ENCODE measurements around the gene FAM81A.
"Not testable (repeated sequence)": the region's sequence is repeated elsewhere in the genome, so short reads cannot be mapped to it uniquely, and the experiment has no call there.

Gene FAM81A

DNA sequence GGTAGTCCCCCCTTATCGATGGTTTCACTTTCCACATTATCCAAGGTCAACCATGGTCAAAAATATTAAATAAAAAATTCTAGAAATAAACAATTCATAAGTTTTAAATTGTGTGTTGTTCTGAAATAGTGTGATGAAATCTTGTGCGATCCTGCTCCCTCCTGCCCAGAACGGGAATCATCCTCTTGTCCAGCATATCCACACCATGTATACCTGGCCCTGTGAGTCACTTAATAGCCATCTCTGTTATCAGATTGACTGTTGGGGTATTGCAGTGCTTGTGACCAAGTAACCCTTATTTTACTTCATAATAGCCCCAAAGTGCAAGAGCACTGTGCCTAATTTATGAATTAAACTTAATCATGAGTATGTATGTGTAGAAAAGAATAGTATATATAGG, 19.1 kb downstream of the FAM81A start:
- Histone ChIP-seq H3K27me3 (ENCODE audit: insufficient read depth, low read length) (no peaks in the 10 kb centered on the region), H3K4me1 (ENCODE audit: control insufficient read depth in 1 of 2, insufficient read depth in 2 of 2, low read length in 2 of 2) (peaks cover 5% of the 10 kb centered on the region in 2 experiments), H2AK5ac (ENCODE audit: low read length) (no peak overlapping the region), H4K12ac (ENCODE audit: low read depth, low read length) (no peak overlapping the region), H3K14ac (ENCODE audit: low read length) (no peak overlapping the region), H3K4me2 (ENCODE audit: low read length) (no peak overlapping the region), H3K4me3 (ENCODE audit: low read depth, low read length) (no peak overlapping the region), H3K4ac (ENCODE audit: low read depth, low read length) (no peak overlapping the region), H2AFZ (ENCODE audit: insufficient read depth, low read length, poor library complexity) (no peak overlapping the region), H3K23ac (ENCODE audit: low read length) (no peak overlapping the region), H3K79me2 (ENCODE audit: control insufficient read depth, insufficient read depth, low read length, poor library complexity) (no peaks in the 10 kb centered on the region), H3K27ac (ENCODE audit: low read depth, low read length) (no peak overlapping the region), H4K91ac (ENCODE audit: low read depth, low read length) (no peak overlapping the region), H3K9me3 (ENCODE audit: insufficient read depth, low read depth, low read length) (no peaks in the 10 kb centered on the region), H2BK5ac (ENCODE audit: low read depth, low read length, poor library complexity) (no peak overlapping the region), H2BK12ac (ENCODE audit: low read length) (no peak overlapping the region), H3K36me3 (ENCODE audit: control insufficient read depth in 1 of 2, insufficient read depth in 2 of 2, low read length in 2 of 2) (no peaks in the 10 kb centered on the region), H2BK120ac (ENCODE audit: insufficient read depth, low read length, poor library complexity) (no peak overlapping the region), H3K9ac (ENCODE audit: low read length) (no peak overlapping the region), H3K79me1 (ENCODE audit: low read length) (peaks cover 5% of the 10 kb centered on the region), H4K8ac (ENCODE audit: low read depth, low read length) (no peak overlapping the region), H3K18ac (ENCODE audit: low read length) (no peak overlapping the region)
- WGBS (ENCODE audit: extremely low coverage, insufficient coverage, insufficient read length) = no CpG with 5 or more reads among the region's 3 CpGs
- DNase-seq = peak; percentile 6 to 39

DNA sequence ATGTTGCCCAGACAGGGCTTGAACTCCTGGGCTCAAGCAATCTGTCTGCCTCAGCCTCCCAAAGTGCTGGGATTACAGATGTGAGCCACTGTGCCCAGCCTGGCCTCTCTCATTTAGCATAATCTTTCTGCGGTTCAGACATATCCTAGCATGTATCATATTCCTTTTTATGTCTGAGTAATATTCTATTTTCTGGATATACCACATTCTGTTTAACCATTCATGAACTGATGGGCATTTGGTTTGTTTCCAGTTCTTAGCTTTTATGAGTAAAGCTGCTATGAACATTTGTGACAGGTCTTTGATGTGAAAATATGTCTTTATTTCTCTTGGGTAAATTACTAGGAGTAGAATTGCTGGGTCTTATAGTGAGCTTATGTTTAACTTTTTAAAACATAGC, 23.5 kb downstream of the FAM81A start:
- H2BK5ac ChIP-seq (ENCODE audit: low read depth, low read length, poor library complexity) = no peak overlapping the region
- peaks cover 2% of the 10 kb centered on the region in 2 experiments for H3K4me1 ChIP-seq (ENCODE audit: control insufficient read depth in 1 of 2, insufficient read depth in 2 of 2, low read length in 2 of 2)
- H3K4me2 ChIP-seq (ENCODE audit: low read length) = no peak overlapping the region
- H3K23ac ChIP-seq (ENCODE audit: low read length) = no peak overlapping the region
- no peak overlapping the region for H3K9ac ChIP-seq (ENCODE audit: low read length)
- H3K9me3 ChIP-seq (ENCODE audit: insufficient read depth, low read depth, low read length) = no peaks in the 10 kb centered on the region
- H3K18ac ChIP-seq (ENCODE audit: low read length) = no peak overlapping the region
- H3K79me2 ChIP-seq (ENCODE audit: control insufficient read depth, insufficient read depth, low read length, poor library complexity) = no peaks in the 10 kb centered on the region
- no peak overlapping the region for H2BK12ac ChIP-seq (ENCODE audit: low read length)
- H2AFZ ChIP-seq (ENCODE audit: insufficient read depth, low read length, poor library complexity) = no peak overlapping the region
- H2BK120ac ChIP-seq (ENCODE audit: insufficient read depth, low read length, poor library complexity) = no peak overlapping the region
- no peak for DNase-seq
- H3K36me3 ChIP-seq (ENCODE audit: control insufficient read depth in 1 of 2, insufficient read depth in 2 of 2, low read length in 2 of 2) = no peaks in the 10 kb centered on the region
- H3K27ac ChIP-seq (ENCODE audit: low read depth, low read length) = no peak overlapping the region
- H4K12ac ChIP-seq (ENCODE audit: low read depth, low read length) = no peak overlapping the region
- no peaks in the 10 kb centered on the region for H3K27me3 ChIP-seq (ENCODE audit: insufficient read depth, low read length)
- no peak overlapping the region for H3K4me3 ChIP-seq (ENCODE audit: low read depth, low read length)
- no peak overlapping the region for H4K8ac ChIP-seq (ENCODE audit: low read depth, low read length)
- H3K14ac ChIP-seq (ENCODE audit: low read length) = no peak overlapping the region
- whole genome bisulfite sequencing (ENCODE audit: extremely low coverage, insufficient coverage, insufficient read length) = no CpG with 5 or more reads among the region's 1 CpG
- H3K79me1 ChIP-seq (ENCODE audit: low read length) = peaks cover 3% of the 10 kb centered on the region
- H2AK5ac ChIP-seq (ENCODE audit: low read length) = no peak overlapping the region
- no peak overlapping the region for H3K4ac ChIP-seq (ENCODE audit: low read depth, low read length)
- H4K91ac ChIP-seq (ENCODE audit: low read depth, low read length) = no peak overlapping the region

DNA sequence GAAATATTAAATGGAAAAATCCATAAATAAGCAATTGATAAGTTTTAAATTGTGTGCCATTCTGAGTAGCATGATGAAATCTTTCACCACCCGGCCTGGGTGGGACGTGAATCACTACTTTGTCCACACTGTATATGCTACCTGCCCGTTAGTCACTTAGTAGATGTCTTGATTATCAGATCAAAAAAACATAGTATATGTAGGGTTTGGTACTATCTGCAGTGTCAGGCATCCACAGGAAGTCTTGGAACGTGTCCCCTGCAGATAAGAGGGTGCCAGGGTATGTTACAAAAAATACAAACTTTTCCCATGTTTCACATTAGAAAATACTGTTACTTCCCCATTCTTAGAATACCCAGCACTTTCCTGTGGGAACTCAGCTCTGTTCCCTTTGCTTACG, 35.2 kb downstream of the FAM81A start:
- H3K4me3 ChIP-seq (ENCODE audit: low read depth, low read length) = no peak overlapping the region
- no peak overlapping the region for H3K4ac ChIP-seq (ENCODE audit: low read depth, low read length)
- H4K12ac ChIP-seq (ENCODE audit: low read depth, low read length) = no peak overlapping the region
- H4K8ac ChIP-seq (ENCODE audit: low read depth, low read length) = no peak overlapping the region
- no peaks in the 10 kb centered on the region for H3K4me1 ChIP-seq (ENCODE audit: control insufficient read depth in 1 of 2, insufficient read depth in 2 of 2, low read length in 2 of 2)
- no peak overlapping the region for H3K18ac ChIP-seq (ENCODE audit: low read length)
- no peak overlapping the region for H3K27ac ChIP-seq (ENCODE audit: low read depth, low read length)
- H2BK5ac ChIP-seq (ENCODE audit: low read depth, low read length, poor library complexity) = no peak overlapping the region
- H3K4me2 ChIP-seq (ENCODE audit: low read length) = no peak overlapping the region
- no peak overlapping the region for H3K9ac ChIP-seq (ENCODE audit: low read length)
- H3K79me1 ChIP-seq (ENCODE audit: low read length) = no peaks in the 10 kb centered on the region
- H3K79me2 ChIP-seq (ENCODE audit: control insufficient read depth, insufficient read depth, low read length, poor library complexity) = no peaks in the 10 kb centered on the region
- no peak overlapping the region for H2AK5ac ChIP-seq (ENCODE audit: low read length)
- WGBS (ENCODE audit: extremely low coverage, insufficient coverage, insufficient read length) = no CpG with 5 or more reads among the region's 5 CpGs
- no peak overlapping the region for H2AFZ ChIP-seq (ENCODE audit: insufficient read depth, low read length, poor library complexity)
- no peak overlapping the region for H2BK12ac ChIP-seq (ENCODE audit: low read length)
- no peak overlapping the region for H3K23ac ChIP-seq (ENCODE audit: low read length)
- H3K14ac ChIP-seq (ENCODE audit: low read length) = no peak overlapping the region
- H4K91ac ChIP-seq (ENCODE audit: low read depth, low read length) = no peak overlapping the region
- no peaks in the 10 kb centered on the region for H3K27me3 ChIP-seq (ENCODE audit: insufficient read depth, low read length)
- peak; percentile 69 to 87 for DNase-seq
- H3K9me3 ChIP-seq (ENCODE audit: insufficient read depth, low read depth, low read length) = no peaks in the 10 kb centered on the region
- H3K36me3 ChIP-seq (ENCODE audit: control insufficient read depth in 1 of 2, insufficient read depth in 2 of 2, low read length in 2 of 2) = no peaks in the 10 kb centered on the region
- H2BK120ac ChIP-seq (ENCODE audit: insufficient read depth, low read length, poor library complexity) = no peak overlapping the region

DNA sequence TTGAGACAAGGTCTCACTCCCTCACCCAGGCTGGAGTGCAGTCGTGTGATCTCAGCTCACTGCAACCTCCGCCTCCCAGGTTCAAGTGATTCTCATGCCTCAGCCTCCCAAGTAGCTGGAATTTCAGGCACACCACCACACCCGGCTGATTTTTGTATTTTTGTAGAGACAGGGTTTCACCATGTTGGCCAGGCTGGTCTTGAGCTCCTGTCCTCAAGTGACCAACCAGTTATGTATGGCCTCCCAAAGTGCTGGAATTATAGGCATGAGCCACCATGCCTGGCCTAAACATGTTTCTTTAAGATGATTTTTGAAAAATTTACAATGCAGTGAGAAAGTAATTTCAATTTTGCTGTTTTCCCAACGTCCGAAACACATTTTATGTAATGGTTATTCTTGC, 37.2 kb downstream of the FAM81A start:
- not testable (repeated sequence) for H3K4me3 ChIP-seq (ENCODE audit: low read depth, low read length); H3K4me1 ChIP-seq (ENCODE audit: control insufficient read depth in 1 of 2, insufficient read depth in 2 of 2, low read length in 2 of 2); H2BK5ac ChIP-seq (ENCODE audit: low read depth, low read length, poor library complexity); H2BK120ac ChIP-seq (ENCODE audit: insufficient read depth, low read length, poor library complexity); H3K79me2 ChIP-seq (ENCODE audit: control insufficient read depth, insufficient read depth, low read length, poor library complexity); H4K8ac ChIP-seq (ENCODE audit: low read depth, low read length); H3K79me1 ChIP-seq (ENCODE audit: low read length); H3K23ac ChIP-seq (ENCODE audit: low read length); H3K18ac ChIP-seq (ENCODE audit: low read length); H3K36me3 ChIP-seq (ENCODE audit: control insufficient read depth in 1 of 2, insufficient read depth in 2 of 2, low read length in 2 of 2); H2AK5ac ChIP-seq (ENCODE audit: low read length); H3K4ac ChIP-seq (ENCODE audit: low read depth, low read length); H3K27ac ChIP-seq (ENCODE audit: low read depth, low read length); H3K9ac ChIP-seq (ENCODE audit: low read length); H2BK12ac ChIP-seq (ENCODE audit: low read length); H3K4me2 ChIP-seq (ENCODE audit: low read length); H3K14ac ChIP-seq (ENCODE audit: low read length); H4K91ac ChIP-seq (ENCODE audit: low read depth, low read length); H3K9me3 ChIP-seq (ENCODE audit: insufficient read depth, low read depth, low read length); H4K12ac ChIP-seq (ENCODE audit: low read depth, low read length); H3K27me3 ChIP-seq (ENCODE audit: insufficient read depth, low read length); H2AFZ ChIP-seq (ENCODE audit: insufficient read depth, low read length, poor library complexity)
- WGBS (ENCODE audit: extremely low coverage, insufficient coverage, insufficient read length) = no CpG with 5 or more reads among the region's 5 CpGs
- DNase-seq = peak; percentile 70 to 81
